ENCODE results near the gene CASP9.
"Not testable (repeated sequence)": the region's sequence is repeated elsewhere in the genome, so short reads cannot be mapped to it uniquely, and the experiment has no call there.

CASP9 gene

GRCh38 chr1:15493869-15494390 is 30.1 kb downstream of the CASP9 start:
- no peak for DNase-seq

- DNase-seq = no peak
These were observed 31.4 kb downstream of the CASP9 start for GRCh38 chr1:15492596-15492995.

GRCh38 chr1:15491010-15491409 is 33.0 kb downstream of the CASP9 start:
- DNase-seq = not testable (repeated sequence)

GRCh38 chr1:15489052-15489736 is 34.8 kb downstream of the CASP9 start:
- no peak for DNase-seq

GRCh38 chr1:15488371-15488770 is 35.6 kb downstream of the CASP9 start:
- no peak for DNase-seq

GRCh38 chr1:15486844-15487610 is 37.0 kb downstream of the CASP9 start:
- DNase-seq = not testable (repeated sequence)

- DNase-seq = no peak
These were observed 38.4 kb downstream of the CASP9 start for GRCh38 chr1:15485636-15486035.

- not testable (repeated sequence) for DNase-seq
These were observed 39.6 kb downstream of the CASP9 start for GRCh38 chr1:15484443-15484842.

GRCh38 chr1:15483971-15484370 is 40.0 kb downstream of the CASP9 start:
- DNase-seq = no peak

GRCh38 chr1:15482983-15483543 is 41.0 kb downstream of the CASP9 start:
- not testable (repeated sequence) for DNase-seq

- DNase-seq = not testable (repeated sequence)
These were observed 41.6 kb downstream of the CASP9 start for GRCh38 chr1:15482455-15482854.

- no peak for DNase-seq
These were observed 44.2 kb downstream of the CASP9 start for GRCh38 chr1:15479654-15480347.

- DNase-seq = no peak
These were observed 46.3 kb downstream of the CASP9 start for GRCh38 chr1:15477646-15478212.

- DNase-seq = no peak
These were observed 47.1 kb downstream of the CASP9 start for GRCh38 chr1:15476927-15477326.

- no peak for DNase-seq
These were observed 48.2 kb downstream of the CASP9 start, which contains the start of gene CELA2B for GRCh38 chr1:15475752-15476314. Gene CELA2B (plus strand): TSS chr1:15476104. CDS start chr1:15476126, 22 bp downstream.

GRCh38 chr1:15472587-15472986 is 51.4 kb downstream of the CASP9 start:
- DNase-seq = no peak

- not testable (repeated sequence) for DNase-seq
These were observed 52.3 kb downstream of the CASP9 start for GRCh38 chr1:15471723-15472122.

- not testable (repeated sequence) for DNase-seq
These were observed 52.9 kb downstream of the CASP9 start for GRCh38 chr1:15471067-15471466.

- DNase-seq = not testable (repeated sequence)
These were observed 54.1 kb downstream of the CASP9 start for GRCh38 chr1:15469821-15470448.

GRCh38 chr1:15469361-15469760 is 54.7 kb downstream of the CASP9 start:
- DNase-seq = no peak

- DNase-seq = no peak
These were observed 55.9 kb downstream of the CASP9 start for GRCh38 chr1:15468145-15468544.
